GM18517 (cell line): ENCODE measurements around the gene NCKAP5.

Source experiments
- ATAC-seq: cut with Tn5 transposase; IDR thresholded peaks from one replicate; pipeline ENCODE4 v1.9.1; 2021; ENCODE audit warnings: mild to moderate bottlenecking, moderate library complexity; ENCODE audit not compliant: unreplicated experiment

NCKAP5 gene

GRCh38 chr2:132623096-132623839 lies 945.0 kb downstream of the NCKAP5 start:
- no peak for ATAC-seq
